HG03159 (cell line): ENCODE results near the gene OR52N5.

Experiments
- ATAC-seq: cut with Tn5 transposase; IDR thresholded peaks from one replicate; pipeline ENCODE4 v1.9.1; 2021; ENCODE audit warnings: mild to moderate bottlenecking, moderate library complexity; ENCODE audit not compliant: unreplicated experiment

Gene OR52N5

DNA sequence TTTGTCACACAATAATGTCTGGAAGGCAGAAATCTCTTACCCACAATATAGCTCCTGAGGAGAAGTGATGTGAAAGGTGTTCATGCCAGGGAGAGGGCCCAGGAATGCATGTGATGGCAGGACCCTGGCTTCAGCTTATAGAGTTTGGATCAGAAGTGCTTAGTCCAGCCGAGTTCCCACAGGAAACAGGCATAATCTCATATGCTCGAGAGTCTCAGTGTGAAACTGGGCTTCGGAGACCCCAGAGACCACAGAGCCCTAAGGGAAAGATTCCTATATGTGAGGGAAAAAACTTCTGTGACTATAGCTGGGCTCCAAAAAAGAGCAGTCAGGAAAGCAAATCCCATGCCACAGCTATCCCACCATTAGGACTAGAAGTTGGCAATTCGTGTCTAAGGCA is at the start of gene OR52N5:
Gene OR52N5 (minus strand): TSS at position 101 of the 400 bp plus-strand sequence. CDS start 4,721 bp downstream, outside the sequence.
- no peak for ATAC-seq

DNA sequence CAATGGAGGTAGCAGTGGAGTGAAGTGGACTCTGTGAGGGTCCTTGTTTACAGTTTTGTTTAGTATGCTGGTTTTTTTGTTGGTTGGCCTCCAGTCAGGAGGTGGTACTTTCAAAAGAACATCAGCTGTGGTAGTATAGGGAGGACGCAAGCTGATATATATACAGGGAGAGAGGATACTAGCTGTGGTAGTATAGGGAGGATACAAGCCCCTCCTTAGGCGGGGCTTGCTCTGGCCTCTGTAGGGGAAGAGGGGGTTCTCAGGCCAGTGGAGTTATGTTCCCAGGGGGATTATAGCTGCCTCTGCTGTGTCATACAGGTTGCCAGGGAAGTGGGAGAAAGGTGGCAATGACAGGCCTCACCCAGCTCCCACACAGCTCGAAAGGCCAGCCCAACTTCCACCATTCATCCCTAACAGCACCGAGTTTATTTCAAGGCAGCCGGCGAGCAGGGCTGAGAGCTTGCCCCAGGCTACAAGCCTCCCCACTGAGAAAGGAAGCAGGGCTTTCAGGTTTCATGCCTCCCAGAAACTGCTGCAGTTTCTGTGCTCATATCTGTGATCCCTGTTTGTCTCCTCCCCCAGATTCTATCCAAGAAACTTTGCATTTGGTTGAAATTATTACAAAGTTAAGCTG is 48.2 kb upstream of the OR52N5 start:
- ATAC-seq, result no peak

DNA sequence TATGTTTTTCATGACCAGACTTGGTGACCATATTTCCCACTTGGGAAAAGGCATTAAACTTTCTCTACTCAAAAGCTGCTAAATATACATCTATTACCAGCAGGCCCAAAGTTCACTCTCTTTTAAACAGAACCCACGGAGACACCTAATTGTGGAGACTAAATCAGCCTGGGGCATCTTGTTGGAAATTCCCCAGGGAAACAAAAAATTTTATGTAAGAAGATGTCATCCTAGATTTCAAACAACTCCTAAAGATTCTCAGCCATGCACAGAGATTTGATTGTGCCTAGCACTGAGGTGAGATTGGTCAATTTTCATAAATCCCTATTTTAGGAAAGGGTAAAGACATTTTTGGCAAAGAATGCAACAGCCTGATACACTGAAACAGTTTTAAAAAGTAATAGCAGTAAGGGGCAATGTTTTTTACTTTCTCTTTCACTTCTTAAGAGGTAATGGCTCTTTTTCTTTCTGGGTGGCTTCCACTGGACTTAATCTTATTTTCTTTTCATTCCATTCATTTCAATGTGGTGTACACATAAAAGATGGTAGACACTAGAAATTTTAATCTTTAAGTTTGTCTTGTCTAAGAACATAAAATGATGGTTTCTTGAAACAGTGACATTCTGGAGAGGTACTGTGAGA is 35.2 kb upstream of the OR52N5 start:
- ATAC-seq, result peak; percentile 45

DNA sequence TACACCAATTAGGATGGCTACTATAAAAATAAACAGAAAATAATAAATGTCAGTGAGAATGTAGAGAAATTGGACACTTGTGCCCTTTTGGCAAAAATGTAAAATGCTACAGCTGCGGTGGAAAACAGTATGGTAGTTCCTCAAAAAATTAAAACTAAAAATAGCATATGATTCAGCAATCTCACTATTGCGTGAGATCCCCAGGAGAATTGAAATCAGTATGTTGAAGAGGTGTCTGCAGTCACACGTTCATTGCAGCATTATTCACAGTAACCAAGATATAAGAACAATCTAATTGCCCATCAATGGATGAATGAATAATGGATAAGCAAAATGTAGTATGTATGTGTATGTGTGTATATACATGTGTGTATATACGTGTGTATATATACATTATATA is 32.4 kb upstream of the OR52N5 start:
- ATAC-seq, result peak; percentile 51

DNA sequence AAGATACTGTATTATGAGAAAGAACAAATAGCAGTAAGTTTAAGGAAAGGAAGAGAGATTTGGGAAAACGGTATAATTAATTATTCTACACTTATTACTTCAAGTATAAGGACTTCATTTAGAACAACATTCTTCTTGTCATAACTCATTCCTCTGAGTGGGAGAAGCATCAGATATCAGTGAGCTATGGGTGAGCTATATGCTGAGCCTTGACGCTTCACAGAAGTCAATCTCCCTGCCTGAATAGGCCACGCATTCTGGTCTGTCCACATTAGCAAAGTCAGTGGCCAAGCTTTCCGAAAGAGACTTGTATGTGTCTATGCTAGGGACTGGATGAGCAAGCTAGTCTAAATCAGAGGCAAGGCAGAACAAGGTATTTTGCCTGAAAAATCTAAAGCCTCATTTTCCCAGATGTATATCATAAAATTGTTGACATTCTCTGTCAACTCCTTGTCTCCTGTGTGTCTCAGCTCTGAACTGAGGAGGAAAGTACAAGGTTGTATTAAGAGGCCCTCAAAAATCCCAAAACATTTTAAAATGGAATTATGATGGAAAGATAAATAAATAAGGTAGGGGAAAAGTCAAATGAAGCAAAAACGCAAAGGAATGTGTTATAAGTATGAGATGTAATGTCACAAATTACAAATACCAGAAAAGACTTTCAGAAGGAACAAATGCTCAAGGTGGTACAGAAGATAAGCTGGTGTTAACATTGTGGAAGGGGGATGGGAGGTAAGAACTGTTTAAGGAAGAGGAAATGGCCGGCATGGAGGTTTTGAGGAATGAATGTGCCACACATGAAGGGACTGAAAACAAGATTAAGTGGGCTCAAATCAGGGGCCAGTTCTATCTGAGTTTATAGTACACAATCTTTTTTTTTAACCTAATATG is 27.0 kb upstream of the OR52N5 start:
- no peak for ATAC-seq

DNA sequence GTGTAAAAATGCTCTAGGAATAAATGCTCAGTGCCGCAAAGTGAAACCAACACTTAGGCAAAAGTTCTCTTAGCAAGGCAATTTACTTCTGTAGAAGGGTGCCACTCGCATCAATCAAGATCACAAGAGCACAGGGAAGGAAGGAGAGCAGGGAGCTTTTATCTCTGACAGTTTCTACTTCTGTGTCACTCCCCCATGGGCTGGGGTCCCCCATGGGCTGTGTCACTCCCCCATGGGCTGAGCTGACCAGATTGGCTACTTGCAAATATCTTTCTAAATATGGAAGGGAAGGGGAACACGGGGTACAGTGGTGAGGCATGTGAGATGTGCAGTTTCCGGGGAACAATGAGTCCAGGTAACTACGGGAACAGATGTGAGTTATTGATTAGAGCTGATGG is 26.0 kb upstream of the OR52N5 start:
- ATAC-seq, result peak; percentile 33

DNA sequence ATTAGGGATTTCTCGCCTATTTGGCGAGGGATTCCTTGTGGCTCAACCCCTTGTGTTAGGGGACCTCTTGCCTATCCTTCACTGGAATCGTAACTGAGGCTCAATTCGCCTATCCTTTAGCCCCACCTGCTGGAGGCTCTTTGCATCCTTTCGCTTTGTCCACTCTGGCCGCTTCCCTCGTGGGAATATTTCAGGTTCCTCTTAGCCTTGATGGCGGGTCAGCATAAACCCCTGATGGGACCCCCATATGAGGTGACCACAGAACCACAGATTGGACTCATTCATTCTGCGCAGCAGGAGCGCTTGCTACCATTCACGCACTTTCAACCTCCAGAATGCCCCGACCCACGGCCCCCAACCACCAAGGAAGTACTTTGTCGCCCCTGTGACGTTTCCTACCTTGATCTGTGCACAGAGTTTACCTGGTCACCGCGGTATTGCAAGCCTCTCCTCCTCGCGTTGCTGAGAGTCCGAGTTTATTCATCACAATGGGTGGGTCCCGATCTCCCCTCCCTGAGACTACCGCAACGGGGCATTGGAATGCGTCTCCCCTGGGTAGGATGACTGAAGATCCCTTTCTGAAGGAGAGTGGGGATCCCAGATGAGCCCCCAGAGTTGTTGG is 25.5 kb upstream of the OR52N5 start, which contains the start of gene OR52N2:
Gene OR52N2 (plus strand): TSS at position 425 of the 622 bp plus-strand sequence. CDS start 11,412 bp downstream, outside the sequence.
- peak; percentile 90 for ATAC-seq

DNA sequence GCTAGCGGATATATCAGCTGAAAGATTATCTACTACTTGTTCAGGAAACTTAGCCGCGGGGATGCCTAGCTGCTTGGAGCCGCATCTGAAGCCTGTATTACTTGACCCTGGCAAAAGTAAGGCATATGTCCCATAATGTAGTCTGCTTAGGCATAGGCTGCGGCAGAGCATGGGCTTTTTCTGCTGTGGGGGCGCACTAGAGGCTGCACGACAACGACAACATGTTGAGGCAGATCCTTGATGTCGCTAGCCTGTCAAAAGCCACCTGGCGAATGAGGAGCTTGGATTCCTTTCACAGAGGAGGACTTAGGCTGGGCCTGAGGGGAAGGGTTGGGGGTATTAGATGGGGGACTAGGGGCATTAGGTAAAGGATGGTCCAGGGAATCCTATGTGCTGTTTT is 24.4 kb upstream of the OR52N5 start:
- ATAC-seq, result no peak

DNA sequence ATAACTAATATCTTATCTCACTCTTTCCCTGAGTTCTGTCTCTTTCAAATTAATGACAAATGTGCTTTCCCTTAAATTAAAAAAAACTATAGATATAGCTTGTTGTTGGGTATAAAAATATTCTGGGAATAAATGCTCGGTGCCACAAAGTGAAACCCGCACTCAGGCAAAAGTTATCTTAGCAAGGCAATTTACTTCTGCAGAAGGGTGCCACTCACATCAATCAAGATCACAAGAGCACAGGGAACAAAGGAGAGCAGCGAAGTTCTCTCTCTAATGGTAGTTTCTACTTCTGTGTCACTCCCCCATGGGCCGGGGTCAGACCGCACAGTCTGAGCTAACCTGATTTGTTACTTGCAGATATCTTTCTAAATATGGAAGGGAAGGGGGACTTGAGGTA is 20.8 kb upstream of the OR52N5 start:
- no peak for ATAC-seq

DNA sequence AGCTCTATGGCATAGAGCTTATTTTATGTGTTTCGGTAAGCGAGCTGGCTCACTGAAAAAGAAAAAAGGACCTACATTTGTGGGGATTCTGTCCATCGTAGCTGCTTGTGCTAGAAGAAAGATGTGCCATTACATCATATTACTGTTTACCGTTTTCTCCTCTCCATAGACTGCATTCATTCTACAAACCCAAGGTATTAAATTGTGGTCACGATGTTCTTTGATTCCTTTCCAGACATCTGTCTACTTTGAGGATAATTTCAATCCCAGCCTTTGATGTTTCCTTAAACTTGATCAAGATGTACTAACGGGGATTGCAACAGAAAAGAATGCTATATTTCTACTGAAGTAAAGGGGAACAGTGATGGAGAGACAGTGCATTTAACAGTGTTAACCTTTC is 13.4 kb upstream of the OR52N5 start:
- no peak for ATAC-seq

DNA sequence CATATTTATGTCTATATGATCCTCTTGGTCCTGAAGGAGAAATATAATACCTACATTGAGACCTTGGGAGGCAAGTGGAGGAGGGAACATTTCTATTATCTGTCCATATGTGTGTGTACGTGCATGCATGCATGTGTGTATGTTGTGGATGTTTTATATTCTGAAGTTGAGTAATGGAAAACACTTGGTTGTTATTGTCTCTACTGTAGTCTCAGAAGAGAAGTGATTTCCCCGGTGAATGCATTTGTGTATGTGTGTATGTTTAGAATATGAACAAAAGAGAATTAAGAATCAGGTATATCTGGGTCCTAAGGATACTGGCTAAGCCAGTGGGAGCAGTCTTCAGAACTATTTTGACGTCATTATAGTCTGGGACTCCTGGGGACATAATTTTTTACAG is 8.0 kb upstream of the OR52N5 start, which contains the start of gene OR52N1:
Gene OR52N1 (minus strand): TSS at position 101 of the 400 bp plus-strand sequence. CDS start 2,449 bp downstream, outside the sequence.
- ATAC-seq, result no peak

DNA sequence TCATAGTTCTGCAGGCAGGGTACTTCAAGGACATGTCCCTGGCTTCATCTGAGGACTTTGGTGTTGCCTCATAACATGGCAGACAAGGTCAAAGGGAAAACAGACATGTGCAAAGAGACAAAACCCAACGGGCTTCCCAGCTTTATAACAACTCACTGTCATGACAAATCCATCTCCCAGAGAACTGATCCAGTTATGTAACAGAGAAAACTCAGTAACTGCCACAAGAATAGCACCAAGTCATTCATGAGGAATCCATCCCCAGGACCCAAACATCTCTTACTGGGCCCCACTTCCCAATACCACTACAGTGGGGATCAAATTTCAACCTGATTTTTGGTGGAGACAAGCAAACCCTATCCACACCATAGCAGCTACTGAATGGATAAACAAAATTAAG is 16.1 kb downstream of the OR52N5 start:
- no peak for ATAC-seq

DNA sequence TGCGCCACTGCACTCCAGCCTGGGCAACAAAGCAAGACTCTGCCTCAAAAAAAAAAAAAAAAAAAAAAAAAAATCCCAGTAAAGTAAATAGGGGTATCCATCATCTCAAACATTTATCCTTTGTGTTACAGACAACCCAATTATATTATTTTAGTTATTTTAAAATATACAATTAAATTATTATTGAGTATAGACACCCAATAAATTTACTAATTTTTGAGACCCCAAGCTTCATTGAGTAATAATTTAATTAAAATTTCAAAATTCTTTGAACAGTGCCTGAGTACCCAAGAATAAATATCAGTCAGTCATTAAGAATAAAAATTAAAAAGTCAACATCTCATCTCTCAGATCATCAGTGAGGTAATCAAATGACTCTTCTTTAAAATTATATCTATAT is 29.2 kb downstream of the OR52N5 start, which contains the start of gene OR52N4:
Gene OR52N4 (plus strand): TSS at position 301 of the 400 bp plus-strand sequence. CDS start 498 bp downstream, outside the sequence.
- ATAC-seq, result no peak

DNA sequence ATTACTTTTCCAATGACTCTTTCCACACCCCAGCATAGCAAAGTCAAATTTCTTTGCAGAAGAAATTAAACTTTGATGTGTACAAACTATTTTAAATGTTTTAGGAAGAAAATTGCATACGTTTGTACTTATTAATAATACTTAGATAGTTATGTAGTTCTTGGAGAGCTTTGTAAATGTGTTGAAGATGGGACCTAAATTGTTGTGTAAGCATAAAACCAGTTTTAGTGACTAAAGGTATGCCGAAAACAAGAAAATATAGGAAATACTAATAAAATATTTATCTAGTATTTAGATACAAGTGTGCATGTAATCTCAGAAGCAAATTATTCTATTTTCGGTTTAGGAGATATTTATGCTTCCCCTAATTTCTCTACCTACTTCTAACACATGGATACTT is 33.3 kb downstream of the OR52N5 start:
- no peak for ATAC-seq

DNA sequence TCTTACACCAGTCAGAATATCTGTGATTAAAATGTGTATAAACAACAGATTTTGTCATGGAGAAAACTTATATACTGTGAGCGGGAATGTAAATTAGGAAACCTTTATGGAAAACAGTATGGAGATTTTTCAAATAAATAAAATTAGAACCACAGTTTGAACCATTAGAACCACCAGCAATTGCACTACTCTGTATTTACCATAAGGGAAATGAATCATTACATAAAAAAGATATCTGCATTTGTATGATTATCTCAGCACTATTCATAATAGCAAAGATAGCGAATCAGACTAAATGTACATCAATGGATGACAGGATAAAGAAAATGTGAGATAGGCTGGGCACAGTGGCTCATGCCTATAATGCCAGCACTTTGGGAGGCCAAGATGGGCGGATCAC is 36.5 kb downstream of the OR52N5 start:
- no peak for ATAC-seq

DNA sequence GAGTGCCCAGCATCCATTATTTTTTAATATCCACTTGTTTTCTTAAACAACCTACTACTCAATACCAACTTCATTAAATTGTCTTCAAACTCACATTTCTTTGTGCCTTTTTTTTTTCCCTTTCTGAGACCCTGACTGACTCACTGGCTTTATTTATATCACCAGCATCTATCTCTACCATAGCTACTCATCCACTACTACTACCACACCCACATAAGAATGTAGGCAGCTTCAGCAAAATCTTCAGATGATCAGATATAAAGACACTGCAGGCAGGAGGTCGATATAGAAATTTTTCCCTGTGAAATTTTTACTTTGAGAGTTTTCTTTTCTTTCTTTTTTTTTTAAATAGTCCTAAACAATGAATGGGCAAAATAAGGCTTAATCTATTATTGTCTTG is 44.7 kb downstream of the OR52N5 start:
- no peak for ATAC-seq

DNA sequence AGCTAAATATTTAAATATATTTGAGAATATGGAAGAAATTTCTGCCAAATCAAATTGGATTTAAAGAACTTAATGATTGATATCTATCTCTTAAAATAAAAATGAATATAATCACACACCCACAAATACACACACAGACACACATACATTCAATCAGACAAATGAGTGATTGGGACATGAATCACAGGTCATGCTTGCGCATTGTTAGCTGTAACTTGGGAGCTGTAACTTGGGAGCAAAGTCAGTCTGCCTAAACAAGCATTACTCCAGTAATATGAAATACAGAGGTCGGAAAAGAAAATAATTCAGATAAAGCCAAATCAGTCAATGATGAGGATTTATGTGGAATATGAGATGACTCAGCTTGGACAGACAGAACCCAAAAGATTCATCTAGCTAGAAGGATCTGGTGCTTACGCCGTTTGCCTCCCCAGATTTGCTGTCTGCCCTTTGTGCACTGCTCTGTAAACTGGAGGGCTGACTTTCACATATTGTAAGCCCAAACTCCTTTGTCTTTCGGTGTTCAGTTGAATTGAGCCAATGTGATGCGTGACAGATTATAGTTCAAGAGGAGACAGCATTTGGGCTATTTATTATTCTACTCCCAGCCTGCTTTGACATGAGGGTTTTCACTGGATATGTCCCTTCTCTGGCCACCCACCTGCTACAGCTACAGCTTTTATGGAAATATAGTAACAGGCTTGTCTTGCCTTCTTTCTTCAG is 45.3 kb downstream of the OR52N5 start:
- ATAC-seq, result no peak

DNA sequence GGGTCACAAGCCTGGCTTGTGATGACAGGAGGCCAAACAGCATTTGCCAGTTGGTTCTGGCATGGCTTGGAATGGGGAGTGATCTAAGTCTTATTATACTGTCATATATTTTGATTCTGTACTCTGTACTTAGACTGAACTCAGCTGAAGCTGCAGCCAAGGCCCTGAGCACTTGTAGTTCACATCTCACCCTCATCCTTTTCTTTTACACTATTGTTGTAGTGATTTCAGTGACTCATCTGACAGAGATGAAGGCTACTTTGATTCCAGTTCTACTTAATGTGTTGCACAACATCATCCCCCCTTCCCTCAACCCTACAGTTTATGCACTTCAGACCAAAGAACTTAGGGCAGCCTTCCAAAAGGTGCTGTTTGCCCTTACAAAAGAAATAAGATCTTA is 46.1 kb downstream of the OR52N5 start:
- no peak for ATAC-seq

DNA sequence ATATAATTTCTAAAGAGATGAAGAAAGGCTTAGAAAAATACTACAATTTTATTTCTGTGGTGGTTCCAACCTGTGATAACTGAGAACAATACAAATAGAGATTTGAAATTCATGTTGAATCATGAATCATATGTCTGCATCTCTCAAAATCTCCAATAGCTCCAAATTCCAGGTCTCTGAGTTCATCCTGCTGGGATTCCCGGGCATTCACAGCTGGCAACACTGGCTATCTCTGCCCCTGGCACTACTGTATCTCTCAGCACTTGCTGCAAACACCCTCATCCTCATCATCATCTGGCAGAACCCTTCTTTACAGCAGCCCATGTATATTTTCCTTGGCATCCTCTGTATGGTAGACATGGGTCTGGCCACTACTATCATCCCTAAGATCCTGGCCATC is 46.8 kb downstream of the OR52N5 start, which contains the start of gene OR56B1:
Gene OR56B1 (plus strand): TSS at position 53 of the 400 bp plus-strand sequence. CDS start 69 bp downstream, at position 122.
- ATAC-seq, result no peak

DNA sequence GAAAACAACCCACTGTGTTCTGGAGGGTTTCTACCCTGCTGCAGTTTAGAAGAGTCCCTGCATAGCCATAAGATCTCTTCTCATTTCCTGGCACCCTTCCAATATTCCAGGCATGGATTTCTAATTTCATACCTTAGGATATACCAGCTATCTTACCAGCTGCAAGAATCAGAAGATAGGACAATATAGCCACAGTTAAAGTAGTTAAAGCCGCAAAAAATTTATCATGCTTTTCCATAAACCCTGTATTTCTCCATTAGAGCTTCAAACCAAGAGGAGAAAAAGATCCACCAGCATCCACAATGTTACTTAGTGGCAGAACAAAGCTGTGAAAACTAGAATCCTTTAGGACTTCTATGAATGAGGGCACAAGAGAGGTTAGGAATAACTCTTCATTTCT is 55.5 kb downstream of the OR52N5 start:
- ATAC-seq, result no peak
